Gastroesophageal sphincter (tissue), 3 donors: ENCODE results near the gene PARP12.

Experiments used
- CTCF ChIP-seq, 4 experiments: fragments of 200-600 bp in 2 of 4; fragments of 450-650 bp in 2 of 4; sonication (generic) in 1 of 4; IDR thresholded peaks; one replicate each; pipeline ENCODE4 v1.5.1; 2017 to 2019; ENCODE audit warnings: antibody characterized with exemption in 4 of 4, mild to moderate bottlenecking in 2 of 4, moderate library complexity in 2 of 4
- EP300 ChIP-seq: sonication (generic); formaldehyde crosslinking; IDR thresholded peaks from one replicate; pipeline ENCODE4 v1.6.1; 2017; ENCODE audit warnings: antibody characterized with exemption, mild to moderate bottlenecking
- POLR2A ChIP-seq, 2 donors: fragments of 450-650 bp; IDR thresholded peaks; one replicate each; pipeline ENCODE4 v1.6.1; 2017; ENCODE audit warnings: antibody characterized with exemption in 2 of 2, mild to moderate bottlenecking in 2 of 2, moderate library complexity in 1 of 2
- POLR2AphosphoS5 ChIP-seq: sonication (generic); formaldehyde crosslinking; IDR thresholded peaks from one replicate; pipeline ENCODE4 v1.6.1; 2017; ENCODE audit warnings: antibody characterized with exemption

GRCh38 chr7:140005754-140006503 is 56.8 kb downstream of the PARP12 start:
- TF ChIP-seq POLR2AphosphoS5 (no peak), CTCF (IDR thresholded peaks at IDR 0.05) (peak in 1 of 4 experiments; percentile 31), EP300 (no peak), POLR2A (IDR thresholded peaks at IDR 0.05) (no peak)
